HepG2 (cell line): ENCODE data around the gene PRCD. TPM values are rescaled to one million over a fixed set of nuclear protein-coding genes. Genes with fewer than 3 reads are reported as not detected.
A peak's percentile ranks its signal among the peaks of the same experiment; 100 is the strongest.

Experiments
- HMGXB3 ChIP-seq: sonication (generic); formaldehyde crosslinking; IDR thresholded peaks from 2 replicates; pipeline ENCODE4 v1.4.0; 2020; ENCODE audit warnings: missing genetic modification reagents, borderline replicate concordance
- KDM4B ChIP-seq: sonication (generic); formaldehyde crosslinking; IDR thresholded peaks from 2 replicates; pipeline ENCODE4 v1.4.0; 2020; ENCODE audit warnings: missing genetic modification reagents
- MLXIP ChIP-seq: sonication (generic); formaldehyde crosslinking; IDR thresholded peaks from 2 replicates; pipeline ENCODE4 v1.9.0; 2021; ENCODE audit warnings: missing genetic modification reagents, borderline replicate concordance
- MTA1 ChIP-seq: sonication (generic); formaldehyde crosslinking; IDR thresholded peaks from 2 replicates; pipeline ENCODE4 v1.4.0; 2020; ENCODE audit warnings: missing genetic modification reagents, mild to moderate bottlenecking, borderline replicate concordance
- MYPOP ChIP-seq: sonication (generic); formaldehyde crosslinking; IDR thresholded peaks from 2 replicates; pipeline ENCODE4 v1.8.1; 2023; ENCODE audit warnings: mild to moderate bottlenecking, moderate library complexity, missing genetic modification reagents
- NR2C2 ChIP-seq: sonication (generic); formaldehyde crosslinking; IDR thresholded peaks from 2 replicates; pipeline ENCODE4 v1.4.0; 2020; ENCODE audit warnings: missing genetic modification reagents, mild to moderate bottlenecking, moderate library complexity, borderline replicate concordance
- PITX1 ChIP-seq: sonication (generic); formaldehyde crosslinking; IDR thresholded peaks from 2 replicates; pipeline ENCODE4 v1.5.1; 2020; ENCODE audit warnings: mild to moderate bottlenecking, missing genetic modification reagents
- RBM39 ChIP-seq: fragments of 200-400 bp; formaldehyde crosslinking; IDR thresholded peaks from one replicate; pipeline ENCODE4 v1.6.1; 2018; ENCODE audit warnings: antibody characterized with exemption, mild to moderate bottlenecking, low read depth, low read length; ENCODE audit not compliant: poor library complexity, severe bottlenecking
- SMAD1 ChIP-seq: sonication (generic); formaldehyde crosslinking; IDR thresholded peaks from 2 replicates; pipeline ENCODE4 v1.4.0; 2020; ENCODE audit warnings: missing genetic modification reagents, low read depth, mild to moderate bottlenecking, borderline replicate concordance
- ZBTB46 ChIP-seq: sonication (generic); formaldehyde crosslinking; IDR thresholded peaks from 2 replicates; pipeline ENCODE4 v1.4.0; 2020; ENCODE audit warnings: mild to moderate bottlenecking, missing genetic modification reagents, borderline replicate concordance
- ZKSCAN1 ChIP-seq: fragments of 150-350 bp; IDR thresholded peaks from 2 replicates; pipeline ENCODE4 v1.6.1; 2014; ENCODE audit warnings: low read length
- ZNF503 ChIP-seq: sonication (generic); formaldehyde crosslinking; IDR thresholded peaks from 2 replicates; pipeline ENCODE4 v1.4.0; 2020; ENCODE audit warnings: missing genetic modification reagents
- ZNF670 ChIP-seq: sonication (generic); formaldehyde crosslinking; IDR thresholded peaks from 2 replicates; pipeline ENCODE4 v1.8.0; 2022; ENCODE audit warnings: mild to moderate bottlenecking, missing genetic modification reagents, borderline replicate concordance
- ZSCAN31 ChIP-seq: sonication (generic); formaldehyde crosslinking; IDR thresholded peaks from 2 replicates; pipeline ENCODE4 v1.5.0; 2020; ENCODE audit warnings: low read depth, mild to moderate bottlenecking, missing genetic modification reagents
- polyA plus RNA-seq, 8 experiments: library from polyadenylated mRNA; depleted of rRNA in 3 of 8; stranded (reverse) in 7 of 8; unstranded in 1 of 8; fragments of >200 nt; fragmentation: Illumina TruSeq in 4 of 8; extraction: Trizol in 4 of 8; gene quantifications; 2 replicates each; pipeline versions ENCODE4 v1.2.1 to v1.2.3, GENCODE V29; 2011 to 2016; ENCODE audit warnings: low read depth in 4 of 8, missing spikeins in 1 of 8, mixed read lengths in 1 of 8; ENCODE audit not compliant: insufficient read depth in 1 of 8
- total RNA-seq, 5 experiments: library from RNA; depleted of rRNA; stranded (reverse); fragments of >200 nt; fragmentation: Illumina TruSeq; extraction: Trizol; gene quantifications; 2 replicates each; pipeline ENCODE4 v1.2.3, GENCODE V29; 2016; ENCODE audit warnings: low read depth in 1 of 5

PRCD gene
- total and polyA plus RNA-seq, 2 of the 13 experiments (the other 11 are each of a cell fraction or from before 2014, with no cell fraction given): 0.51 TPM; not detected in 1

GRCh38 chr17:76524598-76525512 lies 15.0 kb upstream of the PRCD start (continued):
- no peak for TF ChIP-seq ZNF670 (CRISPR knock-in tag)
- TF ChIP-seq ZBTB46 (CRISPR knock-in tag): no peak
- peak; percentile 90 for TF ChIP-seq NR2C2 (CRISPR knock-in tag)
- no peak for TF ChIP-seq RBM39
- no peak for TF ChIP-seq KDM4B (CRISPR knock-in tag)
- 0 out of 2 replicates have a peak, but pooled peaks have one; percentile 72 for TF ChIP-seq MYPOP (CRISPR knock-in tag)
- TF ChIP-seq PITX1 (CRISPR knock-in tag): peak; percentile 90
- TF ChIP-seq MLXIP (CRISPR knock-in tag): no peak
- no peak for TF ChIP-seq ZKSCAN1
- peak; percentile 45; the same call in 1 of the 2 replicates for TF ChIP-seq HMGXB3
- TF ChIP-seq MTA1 (CRISPR knock-in tag): peak; percentile 86; the same call in 1 of the 2 replicates
- TF ChIP-seq ZSCAN31 (CRISPR knock-in tag): peak; percentile 66; the same call in 1 of the 2 replicates
- 0 out of 2 replicates have a peak, but pooled peaks have one; percentile 27 for TF ChIP-seq SMAD1 (CRISPR knock-in tag)
- 0 out of 2 replicates have a peak, but pooled peaks have one; percentile 28 for TF ChIP-seq ZNF503
